ENCODE data around the gene WDR43.
A peak's percentile ranks its signal among the peaks of the same experiment; 100 is the strongest.
"Not testable (repeated sequence)": the region's sequence is repeated elsewhere in the genome, so short reads cannot be mapped to it uniquely, and the experiment has no call there.

Gene WDR43

GRCh38 chr2:28970464-28971160, 76.1 kb downstream of the WDR43 start:
- DNase-seq = no peak

DNA sequence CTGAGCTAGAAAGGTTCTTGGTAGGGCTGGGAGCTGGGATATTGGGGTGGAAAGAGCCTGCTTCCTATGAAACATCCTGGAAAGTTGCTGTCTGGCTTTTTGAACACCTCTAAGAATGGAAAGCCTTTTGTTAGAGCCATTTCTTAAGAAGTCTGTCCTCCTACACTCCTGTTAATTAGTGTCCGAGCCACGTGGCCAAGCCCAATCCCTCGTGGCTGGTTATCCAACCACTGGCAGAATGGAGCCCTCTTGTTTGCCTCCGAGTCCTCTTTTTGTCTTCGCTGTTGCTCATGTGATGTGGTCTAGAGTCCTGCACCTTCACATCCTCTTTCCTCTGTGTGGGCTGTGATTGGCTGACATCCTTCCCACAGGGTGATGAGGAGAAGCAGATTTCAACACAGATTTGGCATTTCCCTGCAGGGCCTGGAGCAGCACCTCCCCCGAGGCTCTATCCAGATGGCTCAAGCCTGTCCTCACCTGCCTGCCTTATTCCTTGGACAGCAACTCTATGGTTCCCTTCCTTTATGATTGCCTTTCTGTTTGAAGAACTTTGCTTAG, 78.4 kb downstream of the WDR43 start:
- peak; percentile 67 for DNase-seq

GRCh38 chr2:28974252-28974651, 79.8 kb downstream of the WDR43 start:
- DNase-seq = no peak

DNA sequence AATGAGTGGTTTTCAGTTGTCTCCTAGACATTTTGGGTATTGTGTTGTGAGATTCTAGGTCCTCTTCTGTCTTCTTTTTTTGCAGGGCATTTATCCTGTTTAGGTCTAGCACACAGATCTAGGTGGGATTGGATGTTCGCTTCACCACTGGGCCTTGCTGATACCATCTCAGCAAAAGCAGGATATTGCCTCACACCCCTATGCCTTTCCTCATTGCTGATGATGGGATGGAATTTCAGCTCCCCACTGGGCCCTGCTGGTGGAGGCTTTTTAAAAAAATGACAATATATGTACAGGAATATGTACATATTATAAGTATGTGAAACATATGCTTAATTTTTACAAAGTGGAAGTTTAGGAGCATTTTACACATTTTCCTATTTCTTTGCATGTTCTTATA, 81.2 kb downstream of the WDR43 start:
- no peak for DNase-seq

DNA sequence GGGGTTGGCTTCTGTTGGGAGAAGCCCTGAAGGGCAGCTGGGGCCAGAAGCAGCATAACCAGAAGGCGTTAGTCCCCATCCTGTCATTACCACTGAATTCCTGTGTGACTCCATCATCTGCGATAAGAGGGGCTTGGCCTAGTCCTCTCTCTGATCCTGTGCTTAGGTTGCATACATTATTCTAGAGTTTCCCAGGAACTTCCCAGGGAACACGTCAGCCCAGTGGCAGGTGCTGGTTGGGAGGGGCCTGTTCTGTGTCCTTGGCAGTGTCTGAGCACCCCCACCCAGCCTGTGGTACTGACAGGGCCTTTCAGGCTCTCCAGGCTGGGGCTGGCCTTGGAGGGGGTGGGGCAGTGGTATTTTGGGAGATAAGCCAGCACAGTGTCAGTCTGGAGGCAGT, 82.1 kb downstream of the WDR43 start:
- no peak for DNase-seq

- no peak for DNase-seq
These were observed 82.9 kb downstream of the WDR43 start for GRCh38 chr2:28977176-28977875.

GRCh38 chr2:28978001-28978400, 83.5 kb downstream of the WDR43 start:
- not testable (repeated sequence) for DNase-seq

- DNase-seq = no peak
These were observed 84.1 kb downstream of the WDR43 start for GRCh38 chr2:28978606-28979005.

DNA sequence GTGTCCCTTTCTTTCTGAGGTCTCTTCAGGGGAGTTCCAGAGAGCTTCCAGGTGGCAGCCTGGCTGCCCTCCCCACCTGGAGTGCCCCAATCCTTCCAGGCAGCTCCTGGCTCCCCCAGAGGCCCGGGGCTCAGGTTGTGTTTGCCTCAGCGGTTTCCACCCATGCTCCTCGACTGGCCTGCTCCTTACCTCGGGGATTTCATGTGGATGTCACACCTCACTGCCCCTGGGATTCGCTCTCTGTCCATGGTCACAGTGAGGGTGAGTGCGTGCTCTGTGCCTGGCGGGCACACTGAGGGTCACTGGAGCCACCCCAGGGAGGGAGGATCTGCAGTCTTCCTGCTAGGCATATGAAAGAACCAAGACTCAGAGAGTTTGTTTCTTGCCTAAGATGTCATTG, 84.6 kb downstream of the WDR43 start:
- DNase-seq = no peak

DNA sequence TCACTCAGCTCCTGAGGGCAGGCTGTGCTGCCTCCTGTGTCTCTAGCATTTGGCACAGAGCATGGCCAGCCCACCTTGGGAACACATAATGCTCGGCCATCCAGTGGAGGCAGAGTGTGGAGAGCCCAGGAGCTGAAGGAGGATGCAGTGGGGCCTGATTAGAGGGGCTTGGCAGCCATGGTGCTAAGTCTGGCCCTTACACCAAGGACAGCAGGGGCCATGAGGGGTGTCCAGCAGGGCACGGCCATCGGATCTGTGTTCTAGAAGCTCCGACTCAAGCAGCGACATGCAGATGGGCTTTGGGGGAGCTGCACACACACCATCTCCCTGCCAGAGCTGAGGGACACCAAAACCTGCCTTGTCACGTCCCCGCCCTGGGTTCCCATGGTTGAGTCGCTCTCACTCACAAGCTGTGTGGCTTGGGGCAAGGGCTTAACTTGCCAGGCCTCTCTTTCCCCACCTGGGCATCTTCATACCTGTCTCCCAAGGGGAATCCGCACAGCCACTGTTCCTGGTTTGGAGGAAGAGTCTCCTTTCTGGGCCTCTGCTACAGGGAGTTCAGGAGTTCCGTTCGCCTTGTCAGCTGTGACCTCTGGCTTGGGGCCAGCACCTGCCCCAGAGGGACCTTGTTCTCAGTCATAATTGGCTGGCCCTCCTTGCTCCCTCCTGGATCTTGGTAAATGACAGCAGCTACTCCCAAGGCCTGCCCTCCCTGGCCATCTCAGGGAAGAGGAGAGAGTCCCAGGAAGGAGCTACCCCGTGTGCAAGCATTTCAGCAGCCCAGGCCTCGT, 85.3 kb downstream of the WDR43 start:
- DNase-seq = no peak

DNA sequence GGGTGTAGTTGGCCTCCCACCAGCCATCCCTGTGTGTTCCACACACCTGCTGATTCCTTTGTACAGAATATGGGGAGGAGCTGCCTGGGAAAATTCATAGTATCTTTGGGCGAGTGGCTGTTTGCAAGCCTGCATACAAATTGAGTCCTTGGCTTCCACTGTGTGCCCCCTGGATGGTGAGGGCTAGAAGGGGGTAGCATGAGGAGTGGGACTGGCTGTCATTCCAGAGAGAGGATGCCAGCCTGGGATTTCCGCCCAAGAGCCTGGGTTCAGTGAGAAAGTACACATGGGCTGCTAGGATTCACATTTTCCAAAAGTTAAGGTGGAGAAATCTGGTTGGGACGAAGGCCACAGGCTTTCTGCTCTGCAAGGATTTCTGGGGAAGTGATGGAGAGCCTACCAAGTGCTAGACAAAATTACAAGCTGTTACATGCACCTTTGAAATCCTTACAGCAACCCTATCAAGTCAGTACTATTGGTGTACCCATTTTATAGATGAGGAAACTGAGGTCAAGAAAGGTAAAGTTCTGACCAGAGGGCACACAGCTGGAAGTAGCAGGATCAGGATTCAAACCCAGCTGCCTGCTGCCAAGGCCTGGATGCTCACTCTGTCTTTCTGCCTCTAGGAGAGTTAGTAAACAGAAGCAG, 86.0 kb downstream of the WDR43 start:
- no peak for DNase-seq

GRCh38 chr2:28981016-28981441, 86.6 kb downstream of the WDR43 start, which contains the start of gene TOGARAM2:
Gene TOGARAM2, plus strand, starts transcription at chr2:28981298. Its CDS starts 13,537 bp downstream, at chr2:28994835.
- DNase-seq = no peak

DNA sequence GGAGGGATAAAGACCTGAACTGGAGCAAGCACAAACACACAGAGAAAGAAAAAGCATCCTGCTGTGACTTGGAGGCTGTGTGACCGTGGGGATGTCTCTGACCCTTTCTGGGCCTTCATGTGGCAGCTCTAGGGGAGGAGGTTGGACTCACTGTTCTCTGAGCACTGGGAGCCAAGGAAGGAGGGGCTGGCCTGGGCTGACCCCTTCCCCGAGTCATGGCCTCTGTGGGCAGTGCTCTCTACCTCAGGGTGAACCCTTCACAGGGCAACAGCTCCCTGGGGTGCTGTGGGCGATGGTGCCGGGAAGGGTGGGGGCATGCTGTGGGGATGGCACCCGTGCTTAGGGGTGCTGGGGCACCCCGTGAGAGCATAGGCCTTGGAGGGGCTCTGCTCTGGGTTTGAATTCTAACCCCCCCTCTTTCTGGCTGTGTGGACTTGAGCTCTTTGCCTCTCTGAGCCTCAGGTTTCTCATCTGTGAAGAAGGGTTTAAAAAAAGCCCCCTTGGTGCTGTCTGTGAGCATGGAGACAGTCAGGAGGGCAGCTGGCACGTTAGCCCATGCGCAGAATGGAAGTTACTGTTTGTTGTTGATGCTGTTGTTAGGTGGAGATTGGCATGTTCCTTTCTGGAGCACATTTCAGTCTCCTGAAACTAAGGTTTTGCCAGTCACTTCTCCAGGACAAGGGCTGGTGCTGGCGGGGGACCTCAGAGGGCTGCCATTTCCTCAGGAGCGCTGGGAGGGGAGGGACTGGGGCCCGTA, 87.3 kb downstream of the WDR43 start:
- DNase-seq = no peak

DNA sequence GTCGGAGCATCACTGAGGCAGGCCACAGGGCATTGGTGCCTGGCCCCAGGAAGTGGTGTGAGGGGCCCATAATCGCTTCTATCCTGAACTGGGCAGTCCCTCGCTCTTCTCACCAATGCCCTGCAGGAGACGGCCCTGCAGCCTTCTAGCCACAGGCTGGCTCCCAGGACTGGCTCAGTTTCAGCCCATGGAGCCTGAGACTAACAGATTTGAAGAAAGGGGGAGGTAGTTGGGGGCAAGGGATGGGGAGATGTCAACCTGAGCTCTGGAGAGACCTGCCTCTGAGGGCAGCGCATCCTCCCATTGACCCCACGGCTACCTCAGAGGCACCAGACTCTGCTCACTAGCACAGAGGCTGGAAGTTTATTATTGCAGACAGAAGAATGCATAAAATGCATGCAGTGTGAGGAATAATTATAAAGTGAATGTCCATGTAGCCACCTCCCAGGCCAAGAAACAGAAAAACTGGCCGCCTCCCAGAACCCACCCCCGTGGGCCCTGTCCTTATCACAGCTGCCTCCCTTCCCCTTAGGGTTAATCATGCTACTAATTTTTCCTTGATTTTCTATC, 88.0 kb downstream of the WDR43 start:
- no peak for DNase-seq

- no peak for DNase-seq
These were observed 92.0 kb downstream of the WDR43 start for GRCh38 chr2:28986429-28986828.

- no peak for DNase-seq
These were observed 95.5 kb downstream of the WDR43 start for GRCh38 chr2:28989973-28990372.

DNA sequence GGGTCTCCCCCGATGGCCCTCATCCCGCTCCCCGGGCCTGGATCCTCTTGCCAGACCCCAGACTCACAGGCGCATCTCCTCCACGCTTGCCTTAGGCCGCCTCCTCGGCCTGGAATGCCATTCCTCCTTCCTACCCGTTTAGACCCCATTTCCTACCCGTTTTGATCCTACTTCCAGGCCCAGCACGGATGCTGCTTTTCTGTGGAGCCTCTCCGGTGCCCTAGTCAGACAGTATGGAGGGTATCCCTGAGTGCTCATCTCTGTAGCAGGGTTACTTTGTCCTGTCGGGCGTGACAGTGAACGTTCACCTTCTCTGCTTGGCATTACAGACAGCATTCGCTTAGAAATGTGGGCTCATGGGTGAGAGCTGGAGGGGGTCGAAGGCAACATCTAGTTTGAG, 96.0 kb downstream of the WDR43 start:
- DNase-seq = no peak

DNA sequence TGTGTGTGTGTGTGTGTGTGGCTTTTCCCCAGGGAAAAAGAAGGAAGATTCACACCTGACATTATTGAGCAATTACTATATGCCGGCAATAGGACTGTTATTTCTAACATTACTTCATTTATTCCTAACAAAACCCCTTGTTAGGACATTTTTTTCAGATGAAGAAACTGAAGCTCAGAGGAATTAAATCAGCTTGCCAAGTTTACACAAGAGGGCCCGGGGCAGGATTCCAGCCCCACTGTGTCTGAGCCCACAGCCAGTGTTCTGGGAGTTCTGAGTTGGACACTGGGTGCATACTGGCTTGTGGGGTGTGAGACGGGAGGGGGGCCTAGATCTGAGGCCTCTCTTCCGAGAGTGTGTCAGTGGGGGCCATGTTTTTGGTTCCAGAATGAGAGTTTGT, 96.6 kb downstream of the WDR43 start:
- no peak for DNase-seq

DNA sequence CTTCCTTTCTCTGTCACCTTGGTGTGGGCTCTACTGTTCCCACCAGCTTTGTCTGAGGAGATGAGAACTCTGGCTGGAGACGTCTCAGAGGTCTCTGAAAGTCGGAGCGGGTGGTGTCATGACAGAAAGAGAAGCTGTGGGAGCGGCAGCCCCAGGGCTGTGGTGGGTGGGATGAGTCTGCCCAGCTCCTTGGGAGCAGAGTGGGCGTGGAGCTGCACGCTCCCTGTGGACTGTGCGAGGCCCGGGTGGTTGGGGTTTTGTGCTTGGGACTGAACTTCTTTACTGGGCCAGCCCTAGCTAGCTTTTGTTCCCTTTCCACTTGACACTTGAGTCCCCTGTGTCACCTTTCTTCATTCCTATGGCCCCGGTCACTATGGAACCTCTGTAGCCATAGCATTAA, 97.0 kb downstream of the WDR43 start:
- DNase-seq = no peak

DNA sequence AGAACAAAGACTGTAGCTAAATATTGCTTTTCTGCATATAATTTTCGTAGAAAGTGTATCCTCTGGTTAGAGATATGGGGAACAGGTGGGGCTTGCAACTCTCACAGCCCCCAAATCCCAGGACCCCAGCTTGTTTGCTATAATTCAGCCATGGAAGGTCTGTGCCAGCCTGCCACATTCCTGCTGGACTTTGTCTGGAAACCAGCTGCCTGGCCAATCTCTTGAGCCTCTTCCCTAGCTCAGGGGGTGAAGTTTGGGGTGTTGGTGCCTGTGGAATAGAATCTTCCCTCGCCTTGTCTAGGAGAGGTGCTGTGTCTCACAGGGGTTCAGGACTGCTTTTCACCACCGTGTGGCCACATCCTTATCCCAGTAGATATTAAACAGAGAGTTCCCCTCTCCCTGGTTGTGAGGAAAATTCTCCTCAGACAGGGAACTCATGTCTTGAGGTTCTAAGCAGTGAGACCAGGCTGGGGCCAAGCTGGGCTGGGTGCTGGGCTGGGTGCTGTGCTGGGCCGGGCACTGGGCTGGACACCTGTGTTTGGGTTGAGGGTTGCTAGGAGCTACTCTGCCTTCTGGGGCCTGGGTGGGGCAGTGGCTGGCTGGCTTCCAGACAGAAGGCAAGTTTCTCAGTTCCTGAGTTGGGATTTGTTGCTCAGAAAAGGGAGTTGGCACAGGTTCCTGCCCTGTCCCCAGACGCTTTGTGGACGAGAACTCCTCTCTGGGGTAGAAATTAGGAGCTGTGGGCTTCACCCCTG, 98.9 kb downstream of the WDR43 start:
- no peak for DNase-seq

DNA sequence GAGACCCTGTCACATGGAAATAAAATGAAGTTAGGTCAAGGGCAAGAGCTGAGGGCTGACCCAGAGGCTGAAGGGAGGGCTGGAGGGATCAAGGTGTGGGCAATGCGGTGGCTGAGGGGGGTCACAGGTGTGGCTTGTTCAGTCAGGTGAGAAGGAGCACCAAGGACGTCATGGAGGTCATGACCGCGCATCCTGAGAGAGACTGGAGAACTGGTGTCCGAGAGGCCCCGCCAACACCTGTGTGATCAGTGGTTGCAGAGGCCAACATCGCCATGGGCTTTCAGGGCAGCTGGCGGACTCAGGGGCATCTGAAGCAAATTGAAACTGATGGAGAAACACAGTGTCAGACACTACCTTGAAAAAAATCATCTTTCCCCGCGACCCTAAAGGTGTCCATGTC, 99.6 kb downstream of the WDR43 start:
- no peak for DNase-seq

Measured in MV-4-11 (cell line).